Measurements from ENCODE around the gene CBFA2T2. TPM values are rescaled to one million over a fixed set of nuclear protein-coding genes. Genes with fewer than 3 reads are reported as not detected.
A peak's percentile ranks its signal among the peaks of the same experiment; 100 is the strongest.

CBFA2T2 gene
- total RNA-seq, 1 donor from 2014 or later, result 2.6 TPM

- no peak for DNase-seq (ENCODE audit: low read depth in 2 of 2)
Measured at GRCh38 chr20:33676652-33677645, 187.1 kb downstream of the CBFA2T2 start.

GRCh38 chr20:33677991-33678702, 188.3 kb downstream of the CBFA2T2 start:
- DNase-seq (ENCODE audit: low read depth in 2 of 2), result no peak

- DNase-seq (ENCODE audit: low read depth in 2 of 2), result no peak
Measured at GRCh38 chr20:33679758-33680485, 190.0 kb downstream of the CBFA2T2 start.

GRCh38 chr20:33680686-33681085, 190.8 kb downstream of the CBFA2T2 start:
- DNase-seq (ENCODE audit: low read depth in 2 of 2), result no peak

GRCh38 chr20:33681288-33681687, 191.4 kb downstream of the CBFA2T2 start:
- DNase-seq (ENCODE audit: low read depth in 2 of 2), result no peak

- no peak for DNase-seq (ENCODE audit: low read depth in 2 of 2)
Measured at GRCh38 chr20:33681728-33682353, 191.9 kb downstream of the CBFA2T2 start.

GRCh38 chr20:33684533-33685327, 194.8 kb downstream of the CBFA2T2 start:
- peak in 1 of 2 donors; percentile 54 for DNase-seq (ENCODE audit: low read depth in 2 of 2)

GRCh38 chr20:33685328-33686099, 195.6 kb downstream of the CBFA2T2 start:
- DNase-seq (ENCODE audit: low read depth in 2 of 2), result no peak

- DNase-seq (ENCODE audit: low read depth in 2 of 2), result peak; percentile 69 to 95
Measured at GRCh38 chr20:33686100-33686983, 196.4 kb downstream of the CBFA2T2 start, which contains the start of gene E2F1. Gene E2F1 (minus strand): TSS chr20:33686385. CDS start chr20:33686264, 121 bp downstream.

GRCh38 chr20:33686984-33687366, 197.1 kb downstream of the CBFA2T2 start:
- no peak for DNase-seq (ENCODE audit: low read depth in 2 of 2)

- no peak for DNase-seq (ENCODE audit: low read depth in 2 of 2)
Measured at GRCh38 chr20:33687370-33687915, 197.5 kb downstream of the CBFA2T2 start.

GRCh38 chr20:33687993-33688937, 198.4 kb downstream of the CBFA2T2 start:
- DNase-seq (ENCODE audit: low read depth in 2 of 2), result no peak

GRCh38 chr20:33688938-33689424, 199.1 kb downstream of the CBFA2T2 start:
- no peak for DNase-seq (ENCODE audit: low read depth in 2 of 2)

- no peak for DNase-seq (ENCODE audit: low read depth in 2 of 2)
Measured at GRCh38 chr20:33689493-33689892, 199.6 kb downstream of the CBFA2T2 start.

- peak in 1 of 2 donors; percentile 68 for DNase-seq (ENCODE audit: low read depth in 2 of 2)
Measured at GRCh38 chr20:33689973-33690372, 200.1 kb downstream of the CBFA2T2 start.

GRCh38 chr20:33693289-33693688, 203.4 kb downstream of the CBFA2T2 start:
- no peak for DNase-seq (ENCODE audit: low read depth in 2 of 2)
